DND-41 (cell line): ENCODE data around the gene LRRN4.

Source experiments
- ATAC-seq: fragments of 200-7000 bp; cut with Tn5 transposase; 3 replicates; pipeline ENCODE4 v1.9.1; 2021; ENCODE audit warnings: low read depth; ENCODE audit not compliant: insufficient read depth
- DNase-seq: peaks from one replicate; pipeline ENCODE4 v3.0.0-alpha.2; 2020
- H2AFZ ChIP-seq: 2 replicates; pipeline ENCODE4 v1.6.0; 2012; ENCODE audit warnings: low read depth, low read length
- H3K27ac ChIP-seq: 2 replicates; pipeline ENCODE4 v1.5.1; 2012; ENCODE audit warnings: low read length, inconsistent platforms
- H3K27me3 ChIP-seq: fragments of 200-600 bp; sonication (generic); 2 replicates; pipeline ENCODE4 v1.6.0; 2012; ENCODE audit warnings: low read length, mild to moderate bottlenecking, inconsistent platforms; ENCODE audit not compliant: insufficient read depth, poor library complexity
- H3K36me3 ChIP-seq: 2 replicates; pipeline ENCODE4 v1.5.1; 2012; ENCODE audit warnings: low read length, inconsistent platforms; ENCODE audit not compliant: insufficient read depth
- H3K4me1 ChIP-seq: 2 replicates; pipeline ENCODE4 v1.5.1; 2012; ENCODE audit warnings: mild to moderate bottlenecking, low read length; ENCODE audit not compliant: insufficient read depth
- H3K4me2 ChIP-seq: 2 replicates; pipeline ENCODE4 v1.6.0; 2012; ENCODE audit warnings: mild to moderate bottlenecking, moderate library complexity, low read length, inconsistent platforms; ENCODE audit not compliant: insufficient read depth
- H3K4me3 ChIP-seq, 2 experiments: fragments of 200-600 bp in 1 of 2; shearing (Covaris generic) in 1 of 2; 2 replicates each; pipeline ENCODE4 v1.5.1; 2012 to 2016; ENCODE audit warnings: inconsistent platforms in 2 of 2, low read length in 2 of 2, mild to moderate bottlenecking in 2 of 2, low read depth in 1 of 2, moderate library complexity in 1 of 2
- H3K79me2 ChIP-seq: 2 replicates; pipeline ENCODE4 v1.6.0; 2012; ENCODE audit warnings: low read length, inconsistent platforms; ENCODE audit not compliant: insufficient read depth
- H3K9ac ChIP-seq: 2 replicates; pipeline ENCODE4 v1.6.0; 2012; ENCODE audit warnings: low read depth, mild to moderate bottlenecking, inconsistent platforms, low read length, moderate library complexity
- H3K9me3 ChIP-seq: 2 replicates; pipeline ENCODE4 v1.5.1; 2012; ENCODE audit warnings: low read length, moderate library complexity, mild to moderate bottlenecking, inconsistent platforms; ENCODE audit not compliant: insufficient read depth, severe bottlenecking
- H4K20me1 ChIP-seq: 2 replicates; pipeline ENCODE4 v1.6.0; 2012; ENCODE audit warnings: low read length; ENCODE audit not compliant: insufficient read depth
- CTCF ChIP-seq: IDR thresholded peaks from 2 replicates; pipeline ENCODE4 v1.5.1; 2012; ENCODE audit warnings: borderline replicate concordance, low read length, moderate library complexity, mild to moderate bottlenecking; ENCODE audit not compliant: poor library complexity, severe bottlenecking; ENCODE audit errors: extremely low read depth
- EZH2 ChIP-seq: IDR thresholded peaks from 3 replicates; pipeline ENCODE4 v1.6.1; 2012; ENCODE audit warnings: borderline replicate concordance, low read depth, mild to moderate bottlenecking, moderate library complexity, low read length, inconsistent platforms; ENCODE audit not compliant: severe bottlenecking

The LRRN4 gene

DNA sequence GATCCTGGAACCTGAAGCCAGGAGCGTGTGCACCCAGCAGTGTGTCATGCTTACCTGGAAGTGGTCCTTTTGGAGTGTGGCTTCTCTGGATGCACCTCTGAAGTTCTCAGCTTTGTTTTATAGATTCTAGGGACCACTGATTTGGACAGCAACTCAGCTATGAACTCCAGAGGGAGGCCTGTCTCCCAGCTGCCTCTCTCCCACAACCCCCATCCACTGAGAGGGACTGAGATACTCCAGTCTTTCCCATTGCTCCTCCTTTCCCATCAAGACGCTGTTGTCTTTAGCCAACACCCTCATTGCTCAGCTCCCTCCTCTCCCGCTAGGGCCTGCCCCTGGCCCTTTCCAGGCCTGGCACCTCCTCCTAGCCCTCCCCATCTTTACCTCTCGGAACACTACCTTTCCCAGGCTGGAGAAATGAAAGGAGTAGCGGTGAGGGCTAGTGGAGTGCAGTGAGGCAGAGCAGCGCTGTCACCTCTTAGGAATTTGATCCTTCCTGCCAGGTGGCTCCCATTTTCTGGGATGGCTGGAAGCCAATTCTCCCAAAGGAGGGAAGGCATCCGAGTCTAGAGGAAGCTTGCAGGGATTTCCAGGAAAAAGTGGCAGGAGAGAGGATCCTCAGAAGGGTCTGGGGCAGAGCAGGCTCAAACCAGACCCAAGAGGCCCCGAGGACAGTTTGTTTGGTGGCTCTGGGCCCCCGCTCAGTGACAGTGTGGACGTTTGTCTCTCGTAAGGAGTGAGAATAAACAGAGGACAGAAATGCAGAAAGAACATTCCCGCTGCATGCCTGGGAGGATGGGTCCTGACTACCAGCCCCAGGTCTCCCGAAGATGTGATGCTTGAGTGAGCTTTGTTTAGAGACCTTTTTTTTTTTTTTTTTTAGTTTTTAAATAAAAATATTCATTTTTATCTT is at the start of gene LRRN4:
LRRN4 (minus strand) TSS at position 285 of the 913 bp plus-strand sequence. CDS start 1,261 bp downstream, outside the sequence.
- H3K4me2 ChIP-seq = no peak within 1 kb of the TSS
- H3K4me3 ChIP-seq = no peak within 1 kb of the TSS
- no peak for DNase-seq
- no peaks in the 10 kb centered on the region for H3K36me3 ChIP-seq
- H3K9me3 ChIP-seq = no peaks in the 10 kb centered on the region
- H4K20me1 ChIP-seq = no peaks in the 10 kb centered on the region; the same call in 1 of the 2 replicates
- no peak within 1 kb of the TSS for H2AFZ ChIP-seq
- no peaks in the 10 kb centered on the region for H3K4me1 ChIP-seq
- TF ChIP-seq CTCF (no peak), EZH2 (no peak)
- no peaks in the 10 kb centered on the region for H3K27me3 ChIP-seq
- H3K27ac ChIP-seq = no peak within 1 kb of the TSS
- no peak within 1 kb of the TSS for H3K9ac ChIP-seq
- no peaks in the 10 kb centered on the region for H3K79me2 ChIP-seq
- ATAC-seq = no peak

DNA sequence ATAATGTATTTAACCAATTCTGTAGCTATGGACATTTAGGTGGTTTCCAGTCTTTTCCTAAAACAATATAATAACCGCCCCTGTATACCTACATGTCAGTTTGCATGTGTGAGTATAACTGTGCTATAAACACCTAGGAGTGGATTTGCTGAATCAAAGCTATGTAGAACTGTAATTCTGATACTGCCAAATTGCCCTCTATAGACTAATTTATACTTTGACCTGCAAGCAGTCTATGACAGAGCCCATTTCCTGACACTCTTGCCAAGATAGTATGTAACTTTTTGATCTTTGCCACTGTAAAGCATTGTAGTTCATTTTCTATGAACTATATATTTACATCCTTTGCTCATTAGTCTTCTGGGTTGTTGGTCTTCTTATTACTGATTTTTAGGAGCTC is 49.4 kb upstream of the LRRN4 start:
- TF ChIP-seq EZH2 = no peak
- no peak for TF ChIP-seq CTCF
- Histone ChIP-seq H3K4me2 (no peak overlapping the region), H3K79me2 (no peaks in the 10 kb centered on the region), H4K20me1 (no peaks in the 10 kb centered on the region), H3K9me3 (no peaks in the 10 kb centered on the region), H2AFZ (no peak overlapping the region), H3K36me3 (no peaks in the 10 kb centered on the region), H3K4me1 (no peaks in the 10 kb centered on the region), H3K27ac (no peak overlapping the region), H3K4me3 (no peak overlapping the region), H3K27me3 (peaks cover 3% of the 10 kb centered on the region), H3K9ac (no peak overlapping the region)
- DNase-seq (no peak), ATAC-seq (no peak)

DNA sequence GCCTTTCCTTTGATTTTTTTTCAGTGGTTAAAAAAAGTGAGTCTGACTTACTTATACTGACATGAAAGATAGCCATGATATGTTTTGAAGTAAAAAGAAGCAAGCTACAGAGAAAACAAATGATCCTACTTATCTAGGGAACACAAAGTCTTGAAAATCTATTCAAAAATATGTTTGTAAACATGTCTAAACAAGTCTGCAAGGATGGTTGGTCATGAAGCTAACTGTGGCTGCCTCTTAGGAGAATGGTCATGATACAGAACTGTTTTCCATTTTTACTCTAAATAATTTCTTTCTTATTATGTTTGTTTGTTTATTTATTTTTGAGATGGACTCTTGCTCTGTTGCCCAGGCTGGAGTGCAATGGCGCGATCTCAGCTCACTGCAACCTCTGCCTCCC is 47.5 kb upstream of the LRRN4 start:
- H3K4me2 ChIP-seq = no peak overlapping the region
- no peaks in the 10 kb centered on the region for H3K9me3 ChIP-seq
- H3K9ac ChIP-seq = no peak overlapping the region
- no peaks in the 10 kb centered on the region for H3K36me3 ChIP-seq
- DNase-seq = no peak
- peaks cover 3% of the 10 kb centered on the region for H3K27me3 ChIP-seq
- no peak overlapping the region for H3K4me3 ChIP-seq
- no peak overlapping the region for H3K27ac ChIP-seq
- H4K20me1 ChIP-seq = no peaks in the 10 kb centered on the region
- no peak for ATAC-seq
- no peaks in the 10 kb centered on the region for H3K4me1 ChIP-seq
- H2AFZ ChIP-seq = no peak overlapping the region
- TF ChIP-seq EZH2 (no peak), CTCF (no peak)
- H3K79me2 ChIP-seq = no peaks in the 10 kb centered on the region
